Measurements from ENCODE around the gene SLC6A11.

The SLC6A11 gene

DNA sequence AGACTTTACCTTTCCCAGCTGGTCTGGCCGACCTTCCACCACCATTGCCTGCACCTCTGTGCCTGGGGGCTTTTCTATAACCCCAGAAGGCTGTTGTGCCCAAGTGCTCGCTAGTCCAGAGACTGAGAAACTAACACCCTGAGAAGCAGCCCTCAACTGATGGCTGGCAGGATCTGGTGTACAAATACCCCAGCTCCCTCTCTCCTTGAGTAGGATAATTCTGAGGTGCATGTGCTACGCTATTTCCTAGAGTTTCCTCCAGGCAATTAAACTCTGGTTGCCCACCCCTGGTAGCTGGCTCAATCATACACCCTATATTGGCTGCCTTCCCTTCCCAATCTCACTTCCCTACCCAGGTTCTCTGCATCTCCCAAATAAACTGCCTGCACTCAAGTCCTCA is 165.0 kb downstream of the SLC6A11 start:
- DNase-seq (ENCODE audit: low spot score): no peak

DNA sequence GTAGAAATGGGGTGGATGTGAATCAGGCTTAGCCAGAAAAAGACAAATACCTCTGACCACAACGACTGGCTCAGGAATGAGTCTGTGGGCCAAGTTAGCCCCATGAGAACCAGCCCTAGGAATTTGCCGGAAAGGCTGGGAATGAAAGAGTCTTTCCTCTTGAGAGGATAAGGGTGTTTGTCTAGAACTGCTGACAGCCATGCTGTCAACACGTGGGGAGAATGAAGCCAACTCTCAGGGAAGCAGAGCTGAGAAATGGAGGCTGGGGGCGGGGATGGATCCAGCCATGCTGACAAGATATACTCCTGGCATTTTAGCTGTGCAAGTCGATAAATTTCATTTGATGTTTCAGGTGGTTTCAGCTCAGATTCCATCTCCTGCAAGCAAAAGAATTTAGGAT is 165.9 kb downstream of the SLC6A11 start:
- no peak for DNase-seq (ENCODE audit: low spot score)

DNA sequence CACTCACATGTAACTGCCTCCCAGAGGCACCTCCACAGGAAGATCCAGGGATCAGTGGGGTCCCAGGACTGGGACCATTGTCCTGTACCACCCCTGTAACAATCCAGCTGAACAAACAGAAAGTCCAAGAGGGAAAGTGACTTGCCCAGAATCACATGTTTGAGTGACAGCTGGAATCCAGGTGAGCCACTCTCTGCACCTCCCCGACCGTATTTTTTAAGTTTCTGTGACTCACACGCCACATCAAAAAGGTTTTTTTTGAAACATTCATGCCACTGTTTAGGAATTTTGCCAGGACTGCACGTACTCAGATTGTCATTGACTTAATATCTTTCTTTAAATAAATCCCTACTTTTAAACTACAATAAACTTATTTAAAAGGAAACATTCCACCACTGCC is 166.8 kb downstream of the SLC6A11 start:
- no peak for DNase-seq (ENCODE audit: low spot score)

DNA sequence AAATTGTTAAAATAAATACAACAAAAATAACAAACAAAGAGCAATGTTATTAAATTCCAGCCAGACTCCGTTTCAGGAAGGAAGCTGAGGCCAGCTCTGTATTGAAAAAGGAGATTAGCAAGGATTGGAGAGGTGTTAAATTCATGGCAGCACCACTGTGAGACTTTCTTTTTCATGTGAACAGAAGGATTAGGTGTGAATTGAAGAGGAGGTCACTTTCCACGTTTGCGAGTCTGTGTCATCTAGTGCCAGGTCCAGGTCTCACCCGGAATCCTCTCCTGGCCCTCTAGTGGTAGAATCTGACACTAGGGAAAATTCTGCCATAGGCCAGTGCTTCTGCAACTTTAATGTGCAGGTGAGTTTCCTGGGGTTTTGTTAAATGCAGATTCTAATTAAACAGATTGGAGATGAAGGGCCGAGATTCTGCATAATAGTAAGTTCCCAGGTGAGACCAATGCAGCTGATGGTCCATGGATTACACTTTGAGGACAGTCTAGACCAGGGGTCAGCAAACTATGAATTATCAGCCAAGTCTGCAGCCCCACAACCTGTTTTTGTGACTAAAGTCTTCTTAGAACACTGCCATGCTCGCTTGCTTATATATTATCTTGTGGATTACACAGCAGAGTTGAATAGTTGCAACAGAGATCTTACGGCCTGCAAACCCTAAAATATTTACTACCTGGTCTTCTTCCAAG is 167.3 kb downstream of the SLC6A11 start:
- no peak for DNase-seq (ENCODE audit: low spot score)

DNA sequence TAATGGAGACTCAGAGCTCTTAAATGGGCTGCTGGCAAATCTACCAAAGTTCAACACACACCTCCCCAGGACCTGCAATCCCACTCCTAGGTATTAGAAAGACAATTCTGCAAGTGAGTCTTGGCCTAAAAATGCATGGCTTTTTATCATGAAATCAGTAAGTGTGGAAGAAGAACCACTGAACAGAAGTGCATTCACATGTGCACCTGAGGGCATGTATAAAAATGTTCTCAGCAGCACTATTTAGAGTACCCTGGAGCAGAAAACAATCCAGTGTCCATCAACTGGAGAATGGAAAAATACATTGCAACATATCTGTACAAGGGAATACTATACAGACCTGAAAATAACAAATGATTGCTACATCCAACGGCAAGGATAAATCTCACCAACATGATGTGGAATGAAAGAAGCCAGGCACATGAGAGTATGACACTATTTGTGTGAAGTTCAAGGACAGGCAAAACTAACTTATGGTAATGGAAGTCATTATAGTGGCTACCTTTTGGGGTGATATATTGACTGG is 168.4 kb downstream of the SLC6A11 start:
- DNase-seq (ENCODE audit: low spot score): no peak

DNA sequence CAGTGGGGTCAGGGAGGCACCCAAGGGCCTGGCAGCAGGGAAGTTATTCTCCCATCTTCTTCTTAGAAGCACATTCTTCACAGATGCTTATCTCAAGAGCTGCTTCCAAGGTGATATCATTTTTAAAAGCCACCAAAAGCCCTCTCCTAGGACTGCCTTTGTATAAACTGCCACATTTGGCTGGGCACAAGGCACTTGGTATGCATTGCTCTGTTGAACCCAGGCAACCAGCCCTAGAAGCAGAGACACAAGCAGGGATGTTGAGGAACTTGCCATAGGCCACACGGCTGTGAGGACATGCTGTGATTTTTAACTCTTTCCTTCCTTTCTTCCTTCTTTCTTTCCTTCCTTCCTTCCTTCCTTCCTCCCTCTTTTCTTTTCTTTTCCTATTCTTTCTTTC is 169.2 kb downstream of the SLC6A11 start:
- no peak for DNase-seq (ENCODE audit: low spot score)

DNA sequence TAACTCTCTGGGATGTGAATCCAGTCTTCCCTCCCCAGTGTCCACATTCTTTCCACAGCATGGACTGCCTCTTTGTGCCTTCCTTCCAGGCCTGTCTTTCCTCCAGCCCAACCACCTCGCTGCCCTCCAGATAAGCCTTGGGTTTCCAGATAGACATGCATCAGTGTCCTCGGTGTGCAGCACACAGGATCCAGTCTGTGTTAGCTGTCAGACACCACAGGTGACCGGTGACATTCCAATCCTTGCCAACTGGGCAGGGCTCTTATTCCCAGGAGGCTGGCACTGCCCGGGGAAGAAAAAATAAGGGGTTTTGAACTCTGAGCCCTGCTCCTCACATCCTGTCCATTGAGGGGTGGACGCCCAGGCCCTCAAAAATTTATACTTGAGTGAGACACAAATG is 170.6 kb downstream of the SLC6A11 start:
- DNase-seq (ENCODE audit: low spot score): no peak

DNA sequence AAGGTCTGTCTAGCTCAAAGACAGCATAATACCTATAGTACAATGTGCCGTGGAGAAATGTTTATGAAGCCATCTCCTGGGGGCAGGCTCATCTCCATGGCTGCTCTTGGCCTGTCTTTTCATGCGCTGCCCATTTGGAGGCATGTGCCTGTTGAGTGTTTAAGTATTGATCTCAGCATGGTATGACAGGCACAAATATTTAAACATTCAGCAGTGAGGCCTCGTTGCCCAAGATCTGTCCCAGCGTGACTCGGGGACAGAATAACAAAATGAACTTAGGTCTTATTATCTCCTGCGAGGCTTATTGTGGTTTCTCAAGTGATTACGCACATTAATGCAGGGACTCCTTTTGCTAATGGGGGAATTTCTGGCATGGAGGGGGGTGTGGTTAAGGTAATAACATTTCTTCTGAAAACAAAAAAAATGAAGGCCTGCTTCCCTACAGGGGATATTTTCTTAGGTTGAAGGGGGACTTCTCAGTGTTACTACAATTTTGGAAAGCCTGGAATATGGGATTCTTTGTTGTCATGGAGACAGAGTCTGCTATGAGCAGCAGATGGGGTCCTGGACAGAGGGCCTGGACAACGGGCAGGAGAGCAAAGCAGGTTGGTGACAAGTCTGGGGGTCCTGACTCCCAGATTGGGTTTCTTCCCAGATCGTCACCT is 172.1 kb downstream of the SLC6A11 start:
- no peak for DNase-seq (ENCODE audit: low spot score)

DNA sequence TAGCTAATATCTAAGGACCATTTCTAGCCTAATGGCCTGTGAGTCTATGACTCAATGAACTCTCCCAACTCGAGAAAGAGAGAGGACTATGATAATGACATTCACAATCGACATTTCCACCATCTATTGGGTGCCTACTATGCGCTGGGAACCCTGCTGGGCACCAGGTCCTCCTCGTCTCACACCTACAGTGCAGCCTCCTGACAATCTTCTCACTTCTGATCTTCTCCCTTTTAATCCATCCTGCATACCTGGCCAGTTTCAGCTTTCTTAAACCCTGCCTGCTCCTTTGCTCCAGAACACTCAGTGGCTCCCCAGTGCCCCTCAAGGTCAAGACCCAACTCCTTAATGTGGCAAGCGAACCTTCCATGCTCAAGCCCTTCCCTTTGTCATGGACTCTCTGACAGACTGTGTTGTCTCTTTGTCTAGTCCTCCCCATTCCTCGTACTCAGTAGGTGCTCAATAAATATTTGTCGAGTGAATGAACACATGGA is 173.0 kb downstream of the SLC6A11 start:
- no peak for DNase-seq (ENCODE audit: low spot score)
